ENCODE results near the gene SPEN. TPM values are rescaled to one million over a fixed set of nuclear protein-coding genes. Genes with fewer than 3 reads are reported as not detected.

The SPEN gene
- total and polyA plus RNA-seq, 9 of the 15 experiments (the other 6 are each of a cell fraction or from before 2014, with no cell fraction given), result 5.7 to 87.5 (median 27.2) TPM

GRCh38 chr1:15863156-15863901, 15.8 kb downstream of the SPEN start:
- H3K9me3 ChIP-seq (replicated peaks; ENCODE audit: control insufficient read depth, insufficient read depth, low read depth, low read length), result no peaks in the 10 kb centered on the region
- TF ChIP-seq FOXJ2 (tag; IDR thresholded peaks at IDR 0.05) (0 out of 2 replicates have a peak, but pooled peaks have one; percentile 26), TFAP4 (CRISPR knock-in tag; IDR thresholded peaks at IDR 0.05; ENCODE audit: borderline replicate concordance) (peak; percentile 37; the same call in 1 of the 2 replicates), PHB2 (IDR thresholded peaks at IDR 0.05; ENCODE audit: low read depth) (no peak)
- H3K9ac ChIP-seq (ENCODE audit: insufficient read depth in 1 of 2, low read depth in 2 of 2, low read length in 2 of 2), result no peak overlapping the region; a peak in 1 of 4 replicates
- H3K27me3 ChIP-seq (ENCODE audit: control insufficient read depth in 2 of 2, insufficient read depth in 2 of 2, low read length in 2 of 2), result no peaks in the 10 kb centered on the region
- CTCF ChIA-PET (ENCODE audit: low intra/inter-chr PET ratio), result no interaction called here
- H3K4me3 ChIP-seq, result no peak overlapping the region
- POLR2A ChIA-PET, result interaction anchor here (0.5 to 5.5 kb wide), 9 partner anchors 12 to 32 kb away, joined by 3 to 40 read pairs (median 3); no protein-coding TSS in a partner anchor
- DNase-seq (ENCODE audit: extremely low read depth in 1 of 4, low spot score in 3 of 4) (no peak), FAIRE-seq (no peak), ATAC-seq (peak; percentile 7; the same call in 2 of the 3 replicates)
- H3K4me1 ChIP-seq (replicated peaks in 1 of 2; ENCODE audit: control insufficient read depth in 2 of 2, insufficient read depth in 2 of 2, low read length in 2 of 2), result peaks cover 2 to 7% of the 10 kb centered on the region in 2 experiments; a peak in 3 of 5 replicates
- H2AFZ ChIP-seq (ENCODE audit: low read depth, low read length), result no peak overlapping the region
- no peak overlapping the region for H3K4me2 ChIP-seq (ENCODE audit: insufficient read depth, low read length)
- in situ Hi-C loops (cut with MboI), result loop anchor here (25.0 kb wide), 1 partner anchor 999 kb away; no protein-coding TSS in a partner anchor
- WGBS (ENCODE audit: insufficient coverage, low coverage, missing lambda C conversion rate), result 84% methylated on average over 2 of the region's 2 CpGs
- H3K79me2 ChIP-seq (ENCODE audit: control insufficient read depth, insufficient read depth, low read length), result peaks cover 98% of the 10 kb centered on the region
- intact Hi-C loops (cut with micrococcal nuclease), result no loop called here
- no peaks in the 10 kb centered on the region for H3K9me1 ChIP-seq (ENCODE audit: control insufficient read depth, insufficient read depth, low read length)
- BruUV-seq (replicated peaks), result no TSS peak
- peaks cover 8% of the 10 kb centered on the region for H3K36me3 ChIP-seq (ENCODE audit: control insufficient read depth, insufficient read depth, low read length)
- H4K20me1 ChIP-seq (replicated peaks; ENCODE audit: control insufficient read depth, insufficient read depth, low read length), result no peaks in the 10 kb centered on the region; the same call in 1 of the 2 replicates
- no peak overlapping the region for H3K27ac ChIP-seq (ENCODE audit: extremely low read depth, low read depth, low read length)

All from K562 (cell line).